ENCODE data around the gene SRGAP2C.
"Not testable (repeated sequence)": the region's sequence is repeated elsewhere in the genome, so short reads cannot be mapped to it uniquely, and the experiment has no call there.

- not testable (repeated sequence) for TF ChIP-seq CTCF (IDR thresholded peaks at IDR 0.05; ENCODE audit: low read depth, low read length); POLR2A (IDR thresholded peaks at IDR 0.05; ENCODE audit: extremely low read depth, insufficient read length)
Measured at GRCh38 chr1:121399193-121399592, 214.4 kb downstream of the SRGAP2C start.

Measured in NB4 (cell line).